ENCODE results near the gene WDR27.
A peak's percentile ranks its signal among the peaks of the same experiment; 100 is the strongest.

The WDR27 gene

DNA sequence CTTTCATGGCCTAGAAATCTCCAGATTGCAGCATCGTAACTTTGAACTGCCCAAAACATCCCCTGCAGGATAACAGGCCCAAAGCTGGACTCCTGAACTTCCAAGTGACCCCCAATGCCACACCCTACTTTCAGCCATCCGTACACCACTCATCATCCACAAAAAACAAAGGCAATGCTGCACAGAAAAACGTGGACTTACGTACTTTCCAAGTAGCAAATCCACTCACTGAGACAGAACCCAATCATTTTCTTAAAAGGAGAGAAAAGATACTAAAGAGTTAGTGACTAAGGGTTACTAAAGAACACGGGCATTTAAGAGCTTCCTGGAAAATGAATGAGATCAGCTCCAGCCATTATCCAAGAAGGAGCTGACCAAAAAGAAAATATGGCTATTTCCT lies 211.0 kb downstream of the WDR27 start:
- Histone ChIP-seq H3K9me3 (replicated peaks in 1 of 2; ENCODE audit: control insufficient read depth in 2 of 2, insufficient read depth in 1 of 2, low read depth in 1 of 2, low read length in 2 of 2) (no peaks in the 10 kb centered on the region), H4K91ac (ENCODE audit: low read depth, low read length, poor library complexity) (no peak overlapping the region), H2AFZ (ENCODE audit: low read length) (no peak overlapping the region), H2AK5ac (ENCODE audit: low read depth, low read length) (no peak overlapping the region), H3K9ac (ENCODE audit: low read depth, low read length, poor library complexity) (no peak overlapping the region), H3K36me3 (replicated peaks in 1 of 2; ENCODE audit: control insufficient read depth in 2 of 2, insufficient read depth in 2 of 2, low read length in 2 of 2) (no peaks in the 10 kb centered on the region), H3K79me1 (ENCODE audit: low read depth, low read length) (no peaks in the 10 kb centered on the region), H3K18ac (ENCODE audit: low read length) (no peak overlapping the region), H3K23ac (ENCODE audit: low read depth, low read length, poor library complexity) (no peak overlapping the region), H2BK12ac (ENCODE audit: low read length) (no peak overlapping the region), H3K14ac (ENCODE audit: low read length) (no peak overlapping the region), H2BK120ac (ENCODE audit: low read depth, low read length) (no peak overlapping the region), H3K4me1 (ENCODE audit: control insufficient read depth in 2 of 2, insufficient read depth in 1 of 2, low read depth in 1 of 2, low read length in 2 of 2) (peaks cover 1 to 4% of the 10 kb centered on the region in 2 donors), H4K8ac (ENCODE audit: low read depth, low read length) (no peak overlapping the region), H3K27me3 (ENCODE audit: control insufficient read depth in 3 of 3, insufficient read depth in 3 of 3, low read depth in 1 of 3, low read length in 3 of 3) (no peaks in the 10 kb centered on the region), H3K4me2 (ENCODE audit: insufficient read depth, low read length, poor library complexity, severe bottlenecking) (no peak overlapping the region), H2BK15ac (ENCODE audit: low read length) (no peak overlapping the region), H2BK5ac (ENCODE audit: low read length) (no peak overlapping the region), H3K4ac (ENCODE audit: low read length) (no peak overlapping the region), H3K4me3 (ENCODE audit: low read length in 2 of 2) (no peak overlapping the region), H3K27ac (replicated peaks; ENCODE audit: low read length) (no peak overlapping the region)
- DNase-seq (ENCODE audit: low spot score): no peak
- no CpG with 5 or more reads among the region's 5 CpGs for WGBS, 2 donors (ENCODE audit: extremely low coverage in 2 of 2, insufficient read length in 2 of 2, insufficient replicate concordance in 1 of 2)

DNA sequence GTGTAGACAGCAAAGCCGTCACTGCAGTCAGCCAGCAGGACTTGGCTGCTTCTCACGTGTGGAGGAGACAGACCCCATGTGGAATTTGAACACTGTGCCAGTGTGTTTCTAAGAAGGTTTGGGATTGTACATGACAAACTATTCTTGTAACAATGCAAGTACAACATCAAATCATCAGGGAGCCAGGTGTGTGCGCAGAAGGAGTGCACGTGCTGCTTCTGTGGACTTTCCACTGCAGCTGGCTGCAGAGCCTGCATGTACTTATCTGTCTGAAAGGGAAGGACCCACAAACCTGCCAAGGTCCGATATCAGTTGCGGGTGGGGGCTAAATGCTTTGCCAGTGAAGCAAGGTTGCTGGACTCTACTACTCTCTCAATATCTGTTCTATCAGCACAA lies 211.6 kb downstream of the WDR27 start:
- H3K4me3 ChIP-seq (ENCODE audit: low read length in 2 of 2): no peak overlapping the region
- no peak overlapping the region for H3K18ac ChIP-seq (ENCODE audit: low read length)
- H4K91ac ChIP-seq (ENCODE audit: low read depth, low read length, poor library complexity): no peak overlapping the region
- H2BK12ac ChIP-seq (ENCODE audit: low read length): no peak overlapping the region
- no peak overlapping the region for H2AK5ac ChIP-seq (ENCODE audit: low read depth, low read length)
- H3K36me3 ChIP-seq (replicated peaks in 1 of 2; ENCODE audit: control insufficient read depth in 2 of 2, insufficient read depth in 2 of 2, low read length in 2 of 2): no peaks in the 10 kb centered on the region
- no peak overlapping the region for H3K27ac ChIP-seq (replicated peaks; ENCODE audit: low read length)
- no peak for DNase-seq (ENCODE audit: low spot score)
- H3K23ac ChIP-seq (ENCODE audit: low read depth, low read length, poor library complexity): no peak overlapping the region
- H2AFZ ChIP-seq (ENCODE audit: low read length): no peak overlapping the region
- H3K14ac ChIP-seq (ENCODE audit: low read length): peak overlapping the region; percentile 4
- H3K9me3 ChIP-seq (replicated peaks in 1 of 2; ENCODE audit: control insufficient read depth in 2 of 2, insufficient read depth in 1 of 2, low read depth in 1 of 2, low read length in 2 of 2): no peaks in the 10 kb centered on the region
- H3K27me3 ChIP-seq (ENCODE audit: control insufficient read depth in 3 of 3, insufficient read depth in 3 of 3, low read depth in 1 of 3, low read length in 3 of 3): no peaks in the 10 kb centered on the region
- no CpG with 5 or more reads among the region's 6 CpGs for WGBS, 2 donors (ENCODE audit: extremely low coverage in 2 of 2, insufficient read length in 2 of 2, insufficient replicate concordance in 1 of 2)
- H3K4me2 ChIP-seq (ENCODE audit: insufficient read depth, low read length, poor library complexity, severe bottlenecking): no peak overlapping the region
- no peak overlapping the region for H3K4ac ChIP-seq (ENCODE audit: low read length)
- H3K9ac ChIP-seq (ENCODE audit: low read depth, low read length, poor library complexity): no peak overlapping the region
- H3K79me1 ChIP-seq (ENCODE audit: low read depth, low read length): no peaks in the 10 kb centered on the region
- no peak overlapping the region for H2BK5ac ChIP-seq (ENCODE audit: low read length)
- H2BK120ac ChIP-seq (ENCODE audit: low read depth, low read length): no peak overlapping the region
- no peak overlapping the region for H2BK15ac ChIP-seq (ENCODE audit: low read length)
- peaks cover 1 to 4% of the 10 kb centered on the region in 2 donors for H3K4me1 ChIP-seq (ENCODE audit: control insufficient read depth in 2 of 2, insufficient read depth in 1 of 2, low read depth in 1 of 2, low read length in 2 of 2)
- no peak overlapping the region for H4K8ac ChIP-seq (ENCODE audit: low read depth, low read length)

DNA sequence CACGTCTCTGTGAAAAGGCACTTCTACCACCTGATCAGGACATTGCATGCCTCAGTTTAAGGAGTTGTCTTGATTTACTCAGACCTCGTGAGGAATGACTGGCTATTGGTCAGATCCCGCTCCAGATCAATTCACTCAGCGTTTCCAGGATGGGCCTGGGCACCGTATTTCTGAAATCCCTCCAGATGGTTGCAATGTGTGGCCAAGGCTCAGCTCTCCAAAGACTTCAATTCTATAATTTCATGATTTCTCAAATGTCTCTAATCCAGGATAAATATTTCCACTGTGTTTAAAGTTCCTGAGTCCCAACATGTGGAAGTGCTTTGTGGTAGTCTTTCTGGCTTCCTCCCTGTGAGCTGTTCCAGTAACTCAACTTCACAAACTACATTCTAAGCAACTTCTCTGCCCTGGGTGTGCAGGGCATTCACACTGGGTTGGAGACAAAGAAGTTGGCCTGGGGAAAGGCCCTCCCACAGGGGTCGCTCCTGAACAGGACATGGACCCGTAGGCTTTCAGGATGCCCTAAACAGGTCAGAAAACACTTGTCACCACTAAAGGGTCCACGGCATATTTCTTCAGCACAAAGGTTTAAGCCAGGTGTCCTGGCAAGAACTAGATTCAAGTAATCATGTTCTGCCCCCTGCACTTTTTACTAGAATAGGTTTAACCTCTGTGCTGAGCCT lies 212.1 kb downstream of the WDR27 start:
- H2BK15ac ChIP-seq (ENCODE audit: low read length): no peak overlapping the region
- no peak overlapping the region for H4K91ac ChIP-seq (ENCODE audit: low read depth, low read length, poor library complexity)
- no peak overlapping the region for H2AFZ ChIP-seq (ENCODE audit: low read length)
- no peak overlapping the region for H2BK12ac ChIP-seq (ENCODE audit: low read length)
- H3K4me2 ChIP-seq (ENCODE audit: insufficient read depth, low read length, poor library complexity, severe bottlenecking): no peak overlapping the region
- H3K9ac ChIP-seq (ENCODE audit: low read depth, low read length, poor library complexity): no peak overlapping the region
- no peak overlapping the region for H3K27ac ChIP-seq (replicated peaks; ENCODE audit: low read length)
- no peak overlapping the region for H3K4ac ChIP-seq (ENCODE audit: low read length)
- H3K18ac ChIP-seq (ENCODE audit: low read length): no peak overlapping the region
- no peak overlapping the region for H3K14ac ChIP-seq (ENCODE audit: low read length)
- H3K27me3 ChIP-seq (ENCODE audit: control insufficient read depth in 3 of 3, insufficient read depth in 3 of 3, low read depth in 1 of 3, low read length in 3 of 3): no peaks in the 10 kb centered on the region
- no peaks in the 10 kb centered on the region for H3K36me3 ChIP-seq (replicated peaks in 1 of 2; ENCODE audit: control insufficient read depth in 2 of 2, insufficient read depth in 2 of 2, low read length in 2 of 2)
- no CpG with 5 or more reads among the region's 8 CpGs for WGBS, 2 donors (ENCODE audit: extremely low coverage in 2 of 2, insufficient read length in 2 of 2, insufficient replicate concordance in 1 of 2)
- H3K79me1 ChIP-seq (ENCODE audit: low read depth, low read length): no peaks in the 10 kb centered on the region
- H2AK5ac ChIP-seq (ENCODE audit: low read depth, low read length): no peak overlapping the region
- DNase-seq (ENCODE audit: low spot score): no peak
- H3K4me1 ChIP-seq (ENCODE audit: control insufficient read depth in 2 of 2, insufficient read depth in 1 of 2, low read depth in 1 of 2, low read length in 2 of 2): peaks cover 1 to 4% of the 10 kb centered on the region in 2 donors
- H2BK5ac ChIP-seq (ENCODE audit: low read length): no peak overlapping the region
- H3K9me3 ChIP-seq (replicated peaks in 1 of 2; ENCODE audit: control insufficient read depth in 2 of 2, insufficient read depth in 1 of 2, low read depth in 1 of 2, low read length in 2 of 2): no peaks in the 10 kb centered on the region
- no peak overlapping the region for H3K23ac ChIP-seq (ENCODE audit: low read depth, low read length, poor library complexity)
- H4K8ac ChIP-seq (ENCODE audit: low read depth, low read length): no peak overlapping the region
- H2BK120ac ChIP-seq (ENCODE audit: low read depth, low read length): no peak overlapping the region
- H3K4me3 ChIP-seq (ENCODE audit: low read length in 2 of 2): no peak overlapping the region

DNA sequence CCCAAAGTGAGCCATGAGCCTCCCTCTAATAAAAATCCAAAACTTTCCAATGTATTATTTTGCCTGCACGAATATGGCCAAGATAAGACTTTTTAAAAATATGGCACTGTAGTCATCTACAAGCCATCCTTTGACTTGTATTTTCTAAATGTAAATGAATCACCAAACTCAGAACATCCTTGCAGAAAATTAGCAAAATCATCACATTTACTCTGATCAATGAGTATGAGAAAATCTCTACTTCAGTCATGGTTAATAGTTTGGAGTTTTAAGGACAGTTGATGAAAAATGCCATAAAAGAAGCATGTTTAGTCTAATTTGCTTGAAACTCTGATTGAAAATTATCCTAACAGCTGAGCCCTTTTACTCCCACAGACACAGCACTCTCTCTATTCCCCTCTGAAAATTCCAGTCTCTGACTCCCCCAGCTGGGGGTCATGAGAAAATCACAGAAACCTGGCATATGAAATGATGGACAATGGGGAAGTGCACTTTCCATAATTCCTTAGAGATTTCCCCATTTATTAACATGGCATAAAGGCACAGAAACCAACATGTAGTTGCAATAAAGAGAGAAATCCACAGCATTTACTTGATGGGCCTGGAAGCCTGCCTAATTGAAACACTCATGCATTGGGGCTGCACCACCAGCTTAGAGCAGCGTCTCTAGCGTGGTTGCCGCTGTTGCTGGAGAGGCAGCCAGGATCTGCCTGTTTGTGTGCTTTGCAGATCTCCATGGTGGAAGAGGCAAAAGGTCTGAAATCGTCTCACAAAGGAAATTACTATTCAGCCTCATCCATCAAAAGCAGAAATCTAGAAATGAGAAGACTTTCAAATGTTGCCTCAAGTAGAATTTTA lies 214.0 kb downstream of the WDR27 start:
- Histone ChIP-seq H2AFZ (ENCODE audit: low read length) (no peak overlapping the region), H3K27me3 (ENCODE audit: control insufficient read depth in 3 of 3, insufficient read depth in 3 of 3, low read depth in 1 of 3, low read length in 3 of 3) (no peaks in the 10 kb centered on the region), H3K4me2 (ENCODE audit: insufficient read depth, low read length, poor library complexity, severe bottlenecking) (no peak overlapping the region), H3K9ac (ENCODE audit: low read depth, low read length, poor library complexity) (no peak overlapping the region), H3K23ac (ENCODE audit: low read depth, low read length, poor library complexity) (no peak overlapping the region), H3K79me1 (ENCODE audit: low read depth, low read length) (no peaks in the 10 kb centered on the region), H2BK5ac (ENCODE audit: low read length) (no peak overlapping the region), H4K91ac (ENCODE audit: low read depth, low read length, poor library complexity) (no peak overlapping the region), H2AK5ac (ENCODE audit: low read depth, low read length) (no peak overlapping the region), H3K18ac (ENCODE audit: low read length) (no peak overlapping the region), H3K36me3 (replicated peaks in 1 of 2; ENCODE audit: control insufficient read depth in 2 of 2, insufficient read depth in 2 of 2, low read length in 2 of 2) (no peaks in the 10 kb centered on the region), H2BK12ac (ENCODE audit: low read length) (no peak overlapping the region), H3K9me3 (replicated peaks in 1 of 2; ENCODE audit: control insufficient read depth in 2 of 2, insufficient read depth in 1 of 2, low read depth in 1 of 2, low read length in 2 of 2) (peaks cover 2% of the 10 kb centered on the region in 2 donors), H3K4me3 (ENCODE audit: low read length in 2 of 2) (no peak overlapping the region), H2BK15ac (ENCODE audit: low read length) (no peak overlapping the region), H3K4ac (ENCODE audit: low read length) (no peak overlapping the region), H4K8ac (ENCODE audit: low read depth, low read length) (no peak overlapping the region), H3K14ac (ENCODE audit: low read length) (no peak overlapping the region), H2BK120ac (ENCODE audit: low read depth, low read length) (no peak overlapping the region), H3K4me1 (ENCODE audit: control insufficient read depth in 2 of 2, insufficient read depth in 1 of 2, low read depth in 1 of 2, low read length in 2 of 2) (peaks cover 1 to 4% of the 10 kb centered on the region in 2 donors), H3K27ac (replicated peaks; ENCODE audit: low read length) (no peak overlapping the region)
- no CpG with 5 or more reads among the region's 5 CpGs for WGBS, 2 donors (ENCODE audit: extremely low coverage in 2 of 2, insufficient read length in 2 of 2, insufficient replicate concordance in 1 of 2)
- no peak for DNase-seq (ENCODE audit: low spot score)
